ENCODE results near the gene ATXN3.

DNA sequence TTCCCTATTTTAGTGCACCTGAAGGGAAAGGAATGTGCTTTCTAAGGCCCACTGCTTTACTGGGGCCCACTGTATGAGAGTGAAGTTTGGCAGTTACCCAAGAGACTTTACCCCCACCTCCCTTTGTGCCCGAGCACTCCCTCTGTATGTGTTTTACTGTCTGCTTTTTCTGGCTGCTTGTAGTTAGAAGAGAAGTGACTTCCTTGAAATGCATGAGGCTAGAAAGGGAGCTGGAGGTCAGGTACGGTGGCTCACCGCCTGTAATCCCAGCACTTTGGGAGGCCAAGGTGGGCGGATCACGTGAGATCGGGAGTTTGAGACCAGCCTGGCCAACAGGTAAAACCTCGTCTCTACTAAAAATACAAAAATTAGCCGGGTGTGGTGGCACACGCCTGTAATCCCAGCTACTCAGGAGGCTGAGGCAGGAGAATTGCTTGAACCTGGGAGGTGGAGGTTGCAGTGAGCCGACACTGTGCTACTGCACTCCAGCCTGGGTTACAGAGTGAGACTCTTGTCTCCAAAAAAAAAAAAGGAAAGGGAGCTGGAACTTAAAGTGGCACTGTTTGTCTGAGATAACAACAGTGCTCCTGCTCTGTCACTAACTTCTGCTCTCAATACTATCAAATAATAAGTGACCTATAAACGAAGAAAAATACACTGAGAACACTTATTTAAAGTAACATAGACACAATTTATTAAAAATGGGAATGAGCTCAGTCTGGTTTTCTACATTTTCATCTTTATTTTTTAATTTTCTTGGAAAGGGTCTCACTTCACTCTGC lies 72.3 kb downstream of the ATXN3 start:
- TF ChIP-seq ZNF232 (CRISPR knock-in tag; IDR thresholded peaks at IDR 0.05; ENCODE audit: borderline replicate concordance), result no peak
- TF ChIP-seq, protein P1, sequence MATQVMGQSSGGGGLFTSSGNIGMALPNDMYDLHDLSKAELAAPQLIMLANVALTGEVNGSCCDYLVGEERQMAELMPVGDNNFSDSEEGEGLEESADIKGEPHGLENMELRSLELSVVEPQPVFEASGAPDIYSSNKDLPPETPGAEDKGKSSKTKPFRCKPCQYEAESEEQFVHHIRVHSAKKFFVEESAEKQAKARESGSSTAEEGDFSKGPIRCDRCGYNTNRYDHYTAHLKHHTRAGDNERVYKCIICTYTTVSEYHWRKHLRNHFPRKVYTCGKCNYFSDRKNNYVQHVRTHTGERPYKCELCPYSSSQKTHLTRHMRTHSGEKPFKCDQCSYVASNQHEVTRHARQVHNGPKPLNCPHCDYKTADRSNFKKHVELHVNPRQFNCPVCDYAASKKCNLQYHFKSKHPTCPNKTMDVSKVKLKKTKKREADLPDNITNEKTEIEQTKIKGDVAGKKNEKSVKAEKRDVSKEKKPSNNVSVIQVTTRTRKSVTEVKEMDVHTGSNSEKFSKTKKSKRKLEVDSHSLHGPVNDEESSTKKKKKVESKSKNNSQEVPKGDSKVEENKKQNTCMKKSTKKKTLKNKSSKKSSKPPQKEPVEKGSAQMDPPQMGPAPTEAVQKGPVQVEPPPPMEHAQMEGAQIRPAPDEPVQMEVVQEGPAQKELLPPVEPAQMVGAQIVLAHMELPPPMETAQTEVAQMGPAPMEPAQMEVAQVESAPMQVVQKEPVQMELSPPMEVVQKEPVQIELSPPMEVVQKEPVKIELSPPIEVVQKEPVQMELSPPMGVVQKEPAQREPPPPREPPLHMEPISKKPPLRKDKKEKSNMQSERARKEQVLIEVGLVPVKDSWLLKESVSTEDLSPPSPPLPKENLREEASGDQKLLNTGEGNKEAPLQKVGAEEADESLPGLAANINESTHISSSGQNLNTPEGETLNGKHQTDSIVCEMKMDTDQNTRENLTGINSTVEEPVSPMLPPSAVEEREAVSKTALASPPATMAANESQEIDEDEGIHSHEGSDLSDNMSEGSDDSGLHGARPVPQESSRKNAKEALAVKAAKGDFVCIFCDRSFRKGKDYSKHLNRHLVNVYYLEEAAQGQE (IDR thresholded peaks at IDR 0.05; ENCODE audit: borderline replicate concordance in 1 of 2, low read depth in 1 of 2, low read length in 2 of 2), result no peak
- TF ChIP-seq ZNF331 (CRISPR knock-in tag; IDR thresholded peaks at IDR 0.05), result no peak
- TF ChIP-seq HDAC2 (CRISPR knock-in tag; IDR thresholded peaks at IDR 0.05), result no peak
- TF ChIP-seq RAD21 (CRISPR knock-in tag; IDR thresholded peaks at IDR 0.05), result no peak
- TF ChIP-seq, protein P2, sequence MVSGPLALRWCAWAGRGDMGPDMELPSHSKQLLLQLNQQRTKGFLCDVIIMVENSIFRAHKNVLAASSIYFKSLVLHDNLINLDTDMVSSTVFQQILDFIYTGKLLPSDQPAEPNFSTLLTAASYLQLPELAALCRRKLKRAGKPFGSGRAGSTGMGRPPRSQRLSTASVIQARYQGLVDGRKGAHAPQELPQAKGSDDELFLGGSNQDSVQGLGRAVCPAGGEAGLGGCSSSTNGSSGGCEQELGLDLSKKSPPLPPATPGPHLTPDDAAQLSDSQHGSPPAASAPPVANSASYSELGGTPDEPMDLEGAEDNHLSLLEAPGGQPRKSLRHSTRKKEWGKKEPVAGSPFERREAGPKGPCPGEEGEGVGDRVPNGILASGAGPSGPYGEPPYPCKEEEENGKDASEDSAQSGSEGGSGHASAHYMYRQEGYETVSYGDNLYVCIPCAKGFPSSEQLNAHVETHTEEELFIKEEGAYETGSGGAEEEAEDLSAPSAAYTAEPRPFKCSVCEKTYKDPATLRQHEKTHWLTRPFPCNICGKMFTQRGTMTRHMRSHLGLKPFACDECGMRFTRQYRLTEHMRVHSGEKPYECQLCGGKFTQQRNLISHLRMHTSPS (CRISPR knock-in tag; IDR thresholded peaks at IDR 0.05; ENCODE audit: low read depth), result no peak
- TF ChIP-seq CTCF (CRISPR knock-in tag; IDR thresholded peaks at IDR 0.05), result no peak
- TF ChIP-seq EZH2 (conservative IDR thresholded peaks at IDR 0.05; ENCODE audit: low read depth, low read length), result no peak
- TF ChIP-seq XRCC5 (optimal IDR thresholded peaks at IDR 0.05; ENCODE audit: low read length), result no peak

Measured in HepG2 (cell line).